COR-L47 (cell line): ENCODE results near the gene LRRC3C.
A peak's percentile ranks its signal among the peaks of the same experiment; 100 is the strongest.
"Not testable (repeated sequence)": the region's sequence is repeated elsewhere in the genome, so short reads cannot be mapped to it uniquely, and the experiment has no call there.

Source experiments
- DNase-seq: peaks from one replicate; lab custom pipeline; 2025; lab: John Stamatoyannopoulos, UW

Gene LRRC3C

GRCh38 chr17:39924691-39925055 lies 2.9 kb upstream of the LRRC3C start:
- DNase-seq: no peak

GRCh38 chr17:39925282-39926134 lies 2.0 kb upstream of the LRRC3C start:
- no peak for DNase-seq

- DNase-seq: no peak
Observed at GRCh38 chr17:39926135-39926587, 1.4 kb upstream of the LRRC3C start.

GRCh38 chr17:39926588-39927100 lies 888 bp upstream of the LRRC3C start:
- DNase-seq: no peak

GRCh38 chr17:39927929-39928857 lies 661 bp downstream of the LRRC3C start:
- no peak for DNase-seq

- DNase-seq: no peak
Observed at GRCh38 chr17:39928858-39929645, 1.5 kb downstream of the LRRC3C start.

GRCh38 chr17:39929646-39930407 lies 2.3 kb downstream of the LRRC3C start:
- no peak for DNase-seq

GRCh38 chr17:39933912-39934311 lies 6.4 kb downstream of the LRRC3C start:
- DNase-seq: no peak

GRCh38 chr17:39934324-39934723 lies 6.8 kb downstream of the LRRC3C start:
- DNase-seq: no peak

GRCh38 chr17:39935909-39936308 lies 8.4 kb downstream of the LRRC3C start:
- DNase-seq: no peak

GRCh38 chr17:39937447-39937846 lies 9.9 kb downstream of the LRRC3C start:
- DNase-seq: no peak

- no peak for DNase-seq
Observed at GRCh38 chr17:39938140-39938869, 10.8 kb downstream of the LRRC3C start.

- no peak for DNase-seq
Observed at GRCh38 chr17:39939106-39939505, 11.6 kb downstream of the LRRC3C start.

- peak; percentile 55 for DNase-seq
Observed at GRCh38 chr17:39939588-39940419, 12.3 kb downstream of the LRRC3C start.

- no peak for DNase-seq
Observed at GRCh38 chr17:39943702-39944392, 16.3 kb downstream of the LRRC3C start.

GRCh38 chr17:39944393-39944711 lies 16.8 kb downstream of the LRRC3C start:
- no peak for DNase-seq

GRCh38 chr17:39946551-39947330 lies 19.2 kb downstream of the LRRC3C start:
- DNase-seq: no peak

GRCh38 chr17:39948489-39948828 lies 20.9 kb downstream of the LRRC3C start:
- DNase-seq: not testable (repeated sequence)
